ENCODE results near the gene FCN1.

FCN1 gene

GRCh38 chr9:134899168-134899567 lies 18.5 kb downstream of the FCN1 start:
- WGBS (ENCODE audit: extremely low coverage, insufficient coverage, low lambda C conversion rate): no CpG with 5 or more reads among the region's 3 CpGs

GRCh38 chr9:134898319-134898718 lies 19.4 kb downstream of the FCN1 start:
- no peaks in the 10 kb centered on the region for H3K36me3 ChIP-seq (ENCODE audit: control insufficient read depth, insufficient read depth, low read length)

More at GRCh38 chr9:134899168-134899567, 18.5 kb downstream of the FCN1 start:
- Histone ChIP-seq H3K23ac (ENCODE audit: low read length) (no peak overlapping the region), H2BK120ac (ENCODE audit: low read depth, low read length) (no peak overlapping the region), H3K27me3 (ENCODE audit: insufficient read depth, low read length, poor library complexity) (no peaks in the 10 kb centered on the region), H3K9ac (ENCODE audit: low read length) (no peak overlapping the region), H3K18ac (ENCODE audit: low read length) (no peak overlapping the region), H4K8ac (ENCODE audit: low read depth, low read length) (no peak overlapping the region), H3K79me1 (ENCODE audit: low read length) (no peaks in the 10 kb centered on the region), H3K56ac (ENCODE audit: low read length) (no peak overlapping the region), H3K4me3 (ENCODE audit: low read length) (no peak overlapping the region), H3K27ac (ENCODE audit: low read depth, low read length) (no peak overlapping the region), H3K4me1 (ENCODE audit: control insufficient read depth, low read depth, low read length) (no peaks in the 10 kb centered on the region), H4K5ac (ENCODE audit: low read length) (no peak overlapping the region), H3K4me2 (ENCODE audit: low read length) (no peak overlapping the region), H3K79me2 (ENCODE audit: control insufficient read depth, insufficient read depth, low read length) (no peaks in the 10 kb centered on the region), H2AK5ac (ENCODE audit: low read length) (no peak overlapping the region), H3K36me3 (ENCODE audit: control insufficient read depth, insufficient read depth, low read length) (no peaks in the 10 kb centered on the region), H3K4ac (ENCODE audit: low read depth, low read length) (no peak overlapping the region), H2BK15ac (replicated peaks; ENCODE audit: low read depth) (no peak overlapping the region), H2BK5ac (ENCODE audit: low read length) (no peak overlapping the region)
- no peak for DNase-seq

GRCh38 chr9:134897584-134898170 lies 20.0 kb downstream of the FCN1 start:
- no peak overlapping the region for H3K23ac ChIP-seq (ENCODE audit: low read length)
- H3K27me3 ChIP-seq (ENCODE audit: insufficient read depth, low read length, poor library complexity): no peaks in the 10 kb centered on the region
- no peak overlapping the region for H2BK15ac ChIP-seq (replicated peaks; ENCODE audit: low read depth)
- H3K36me3 ChIP-seq (ENCODE audit: control insufficient read depth, insufficient read depth, low read length): no peaks in the 10 kb centered on the region
- H3K4me2 ChIP-seq (ENCODE audit: low read length): no peak overlapping the region
- no peaks in the 10 kb centered on the region for H3K4me1 ChIP-seq (ENCODE audit: control insufficient read depth, low read depth, low read length)
- no peak overlapping the region for H3K4me3 ChIP-seq (ENCODE audit: low read length)
- H3K79me1 ChIP-seq (ENCODE audit: low read length): no peaks in the 10 kb centered on the region
- H2BK5ac ChIP-seq (ENCODE audit: low read length): no peak overlapping the region
- H3K18ac ChIP-seq (ENCODE audit: low read length): no peak overlapping the region
- no peak overlapping the region for H2AK5ac ChIP-seq (ENCODE audit: low read length)
- no peak overlapping the region for H4K5ac ChIP-seq (ENCODE audit: low read length)
- H3K9ac ChIP-seq (ENCODE audit: low read length): no peak overlapping the region
- H4K8ac ChIP-seq (ENCODE audit: low read depth, low read length): no peak overlapping the region
- H3K4ac ChIP-seq (ENCODE audit: low read depth, low read length): no peak overlapping the region
- no peaks in the 10 kb centered on the region for H3K79me2 ChIP-seq (ENCODE audit: control insufficient read depth, insufficient read depth, low read length)
- no peak overlapping the region for H3K27ac ChIP-seq (ENCODE audit: low read depth, low read length)
- WGBS (ENCODE audit: extremely low coverage, insufficient coverage, low lambda C conversion rate): no CpG with 5 or more reads among the region's 2 CpGs
- H3K56ac ChIP-seq (ENCODE audit: low read length): no peak overlapping the region
- no peak for DNase-seq
- no peak overlapping the region for H2BK120ac ChIP-seq (ENCODE audit: low read depth, low read length)

More at GRCh38 chr9:134898319-134898718, 19.4 kb downstream of the FCN1 start:
- no peak overlapping the region for H4K5ac ChIP-seq (ENCODE audit: low read length)
- H3K4me3 ChIP-seq (ENCODE audit: low read length): no peak overlapping the region
- no peak overlapping the region for H3K56ac ChIP-seq (ENCODE audit: low read length)
- WGBS (ENCODE audit: extremely low coverage, insufficient coverage, low lambda C conversion rate): no CpG with 5 or more reads among the region's 2 CpGs
- no peak overlapping the region for H2BK5ac ChIP-seq (ENCODE audit: low read length)
- H2AK5ac ChIP-seq (ENCODE audit: low read length): no peak overlapping the region
- H3K27ac ChIP-seq (ENCODE audit: low read depth, low read length): no peak overlapping the region
- H3K27me3 ChIP-seq (ENCODE audit: insufficient read depth, low read length, poor library complexity): no peaks in the 10 kb centered on the region
- no peaks in the 10 kb centered on the region for H3K4me1 ChIP-seq (ENCODE audit: control insufficient read depth, low read depth, low read length)
- no peaks in the 10 kb centered on the region for H3K79me1 ChIP-seq (ENCODE audit: low read length)
- no peak overlapping the region for H2BK120ac ChIP-seq (ENCODE audit: low read depth, low read length)
- no peaks in the 10 kb centered on the region for H3K79me2 ChIP-seq (ENCODE audit: control insufficient read depth, insufficient read depth, low read length)
- DNase-seq: no peak
- H3K18ac ChIP-seq (ENCODE audit: low read length): no peak overlapping the region
- no peak overlapping the region for H3K23ac ChIP-seq (ENCODE audit: low read length)
- H3K4ac ChIP-seq (ENCODE audit: low read depth, low read length): no peak overlapping the region
- no peak overlapping the region for H3K4me2 ChIP-seq (ENCODE audit: low read length)
- no peak overlapping the region for H2BK15ac ChIP-seq (replicated peaks; ENCODE audit: low read depth)
- no peak overlapping the region for H3K9ac ChIP-seq (ENCODE audit: low read length)
- no peak overlapping the region for H4K8ac ChIP-seq (ENCODE audit: low read depth, low read length)

- Histone ChIP-seq H3K79me1 (ENCODE audit: low read length) (no peaks in the 10 kb centered on the region), H3K27me3 (ENCODE audit: insufficient read depth, low read length, poor library complexity) (no peaks in the 10 kb centered on the region), H3K79me2 (ENCODE audit: control insufficient read depth, insufficient read depth, low read length) (no peaks in the 10 kb centered on the region), H3K36me3 (ENCODE audit: control insufficient read depth, insufficient read depth, low read length) (no peaks in the 10 kb centered on the region), H3K23ac (ENCODE audit: low read length) (no peak overlapping the region), H3K4me3 (ENCODE audit: low read length) (no peak overlapping the region), H4K8ac (ENCODE audit: low read depth, low read length) (no peak overlapping the region), H2AK5ac (ENCODE audit: low read length) (no peak overlapping the region), H3K4me1 (ENCODE audit: control insufficient read depth, low read depth, low read length) (no peaks in the 10 kb centered on the region), H3K4ac (ENCODE audit: low read depth, low read length) (no peak overlapping the region), H3K9ac (ENCODE audit: low read length) (no peak overlapping the region), H3K4me2 (ENCODE audit: low read length) (no peak overlapping the region), H3K27ac (ENCODE audit: low read depth, low read length) (no peak overlapping the region), H4K5ac (ENCODE audit: low read length) (no peak overlapping the region), H3K56ac (ENCODE audit: low read length) (no peak overlapping the region), H2BK15ac (replicated peaks; ENCODE audit: low read depth) (no peak overlapping the region), H2BK120ac (ENCODE audit: low read depth, low read length) (no peak overlapping the region), H3K18ac (ENCODE audit: low read length) (no peak overlapping the region), H2BK5ac (ENCODE audit: low read length) (no peak overlapping the region)
- no CpG with 5 or more reads among the region's 14 CpGs for WGBS (ENCODE audit: extremely low coverage, insufficient coverage, low lambda C conversion rate)
- no peak for DNase-seq
These were observed 20.7 kb downstream of the FCN1 start for GRCh38 chr9:134896834-134897583.

- Histone ChIP-seq H3K36me3 (ENCODE audit: control insufficient read depth, insufficient read depth, low read length) (no peaks in the 10 kb centered on the region), H3K79me2 (ENCODE audit: control insufficient read depth, insufficient read depth, low read length) (no peaks in the 10 kb centered on the region), H3K4ac (ENCODE audit: low read depth, low read length) (no peak overlapping the region), H3K27ac (ENCODE audit: low read depth, low read length) (no peak overlapping the region), H4K5ac (ENCODE audit: low read length) (no peak overlapping the region), H4K8ac (ENCODE audit: low read depth, low read length) (no peak overlapping the region), H3K79me1 (ENCODE audit: low read length) (no peaks in the 10 kb centered on the region), H3K4me1 (ENCODE audit: control insufficient read depth, low read depth, low read length) (no peaks in the 10 kb centered on the region), H2BK15ac (replicated peaks; ENCODE audit: low read depth) (no peak overlapping the region), H3K23ac (ENCODE audit: low read length) (no peak overlapping the region), H3K18ac (ENCODE audit: low read length) (no peak overlapping the region), H3K4me3 (ENCODE audit: low read length) (no peak overlapping the region), H3K56ac (ENCODE audit: low read length) (no peak overlapping the region), H2BK120ac (ENCODE audit: low read depth, low read length) (no peak overlapping the region), H2BK5ac (ENCODE audit: low read length) (no peak overlapping the region), H2AK5ac (ENCODE audit: low read length) (no peak overlapping the region), H3K9ac (ENCODE audit: low read length) (no peak overlapping the region), H3K4me2 (ENCODE audit: low read length) (no peak overlapping the region), H3K27me3 (ENCODE audit: insufficient read depth, low read length, poor library complexity) (no peaks in the 10 kb centered on the region)
- WGBS (ENCODE audit: extremely low coverage, insufficient coverage, low lambda C conversion rate): no CpG with 5 or more reads among the region's 14 CpGs
- no peak for DNase-seq
These were observed 21.5 kb downstream of the FCN1 start for GRCh38 chr9:134895908-134896833.

Measured in mesendoderm (in vitro differentiated cells).